Thyroid gland (tissue), 4 donors: Measurements from ENCODE around the gene KDM5B.

ENCODE experiments used
- POLR2A ChIP-seq, 2 donors: fragments of 450-650 bp; IDR thresholded peaks; one replicate each; pipeline ENCODE4 v1.6.1; 2017; ENCODE audit warnings: antibody characterized with exemption in 2 of 2, mild to moderate bottlenecking in 2 of 2, moderate library complexity in 1 of 2
- TF ChIP-seq, protein P1 (sequence below), 6 experiments: fragments of 200-600 bp in 3 of 6; fragments of 450-650 bp in 3 of 6; sonication (generic) in 3 of 6; IDR thresholded peaks; one replicate each; pipeline ENCODE4 v1.5.1; 2016 to 2019; ENCODE audit warnings: antibody characterized with exemption in 6 of 6, mild to moderate bottlenecking in 2 of 6, inconsistent platforms in 1 of 6, moderate library complexity in 1 of 6

DNA sequence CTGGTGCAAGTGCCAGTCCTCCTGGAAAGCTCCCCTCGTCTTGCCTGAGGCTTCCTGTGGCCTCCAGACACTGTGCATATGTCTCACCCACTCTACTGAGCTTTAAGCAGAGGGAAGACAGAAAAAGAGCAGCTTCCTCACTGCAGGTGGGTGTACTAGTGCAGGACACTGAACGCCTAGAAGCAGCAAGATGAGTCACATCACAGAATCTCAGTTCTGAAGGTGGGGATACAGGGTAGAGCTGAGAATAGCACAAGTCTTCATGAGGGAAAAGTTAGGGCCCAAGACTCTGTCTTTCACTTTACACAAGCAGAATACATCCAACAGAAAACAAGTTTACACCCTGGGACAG lies 39.9 kb upstream of the KDM5B start:
- TF ChIP-seq, protein P1, sequence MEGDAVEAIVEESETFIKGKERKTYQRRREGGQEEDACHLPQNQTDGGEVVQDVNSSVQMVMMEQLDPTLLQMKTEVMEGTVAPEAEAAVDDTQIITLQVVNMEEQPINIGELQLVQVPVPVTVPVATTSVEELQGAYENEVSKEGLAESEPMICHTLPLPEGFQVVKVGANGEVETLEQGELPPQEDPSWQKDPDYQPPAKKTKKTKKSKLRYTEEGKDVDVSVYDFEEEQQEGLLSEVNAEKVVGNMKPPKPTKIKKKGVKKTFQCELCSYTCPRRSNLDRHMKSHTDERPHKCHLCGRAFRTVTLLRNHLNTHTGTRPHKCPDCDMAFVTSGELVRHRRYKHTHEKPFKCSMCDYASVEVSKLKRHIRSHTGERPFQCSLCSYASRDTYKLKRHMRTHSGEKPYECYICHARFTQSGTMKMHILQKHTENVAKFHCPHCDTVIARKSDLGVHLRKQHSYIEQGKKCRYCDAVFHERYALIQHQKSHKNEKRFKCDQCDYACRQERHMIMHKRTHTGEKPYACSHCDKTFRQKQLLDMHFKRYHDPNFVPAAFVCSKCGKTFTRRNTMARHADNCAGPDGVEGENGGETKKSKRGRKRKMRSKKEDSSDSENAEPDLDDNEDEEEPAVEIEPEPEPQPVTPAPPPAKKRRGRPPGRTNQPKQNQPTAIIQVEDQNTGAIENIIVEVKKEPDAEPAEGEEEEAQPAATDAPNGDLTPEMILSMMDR (IDR thresholded peaks at IDR 0.05), result no peak
- no peak for TF ChIP-seq POLR2A (IDR thresholded peaks at IDR 0.05)
